Stimulated activated CD8-positive, alpha-beta memory T cell treated with anti-CD3 and anti-CD28 coated beads, Interleukin-12 subunit alpha, Interleukin-12 subunit beta, amount 100 ng/mL, for 1 hour (primary cell): ENCODE measurements around the gene USP28.
"Not testable (repeated sequence)": the region's sequence is repeated elsewhere in the genome, so short reads cannot be mapped to it uniquely, and the experiment has no call there.

Experiments
- DNase-seq: peaks from one replicate; pipeline ENCODE4 v3.0.0-alpha.2; 2020; ENCODE audit warnings: low read depth

Gene USP28

GRCh38 chr11:113838005-113838404 lies 37.4 kb downstream of the USP28 start:
- DNase-seq = no peak

- no peak for DNase-seq
Measured at GRCh38 chr11:113835306-113835705, 40.1 kb downstream of the USP28 start.

DNA sequence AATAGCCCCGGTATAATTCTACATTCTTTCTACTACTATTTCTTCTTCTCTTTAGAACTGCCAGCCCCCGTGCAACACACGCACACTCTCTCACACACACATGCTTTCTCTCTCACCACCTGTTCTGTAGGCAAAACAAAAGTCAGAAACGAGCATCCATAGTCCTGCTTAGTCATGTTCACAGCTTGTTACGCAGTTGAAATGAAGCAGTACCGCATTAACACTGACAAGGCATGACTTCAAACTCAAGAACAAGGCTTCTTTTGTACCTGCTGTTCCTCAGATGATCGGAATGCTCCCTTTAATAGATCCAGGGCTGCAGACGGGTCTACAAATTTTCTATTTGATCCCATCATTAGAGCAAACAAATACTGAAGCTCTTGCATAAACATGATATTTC lies 42.2 kb downstream of the USP28 start:
- no peak for DNase-seq

DNA sequence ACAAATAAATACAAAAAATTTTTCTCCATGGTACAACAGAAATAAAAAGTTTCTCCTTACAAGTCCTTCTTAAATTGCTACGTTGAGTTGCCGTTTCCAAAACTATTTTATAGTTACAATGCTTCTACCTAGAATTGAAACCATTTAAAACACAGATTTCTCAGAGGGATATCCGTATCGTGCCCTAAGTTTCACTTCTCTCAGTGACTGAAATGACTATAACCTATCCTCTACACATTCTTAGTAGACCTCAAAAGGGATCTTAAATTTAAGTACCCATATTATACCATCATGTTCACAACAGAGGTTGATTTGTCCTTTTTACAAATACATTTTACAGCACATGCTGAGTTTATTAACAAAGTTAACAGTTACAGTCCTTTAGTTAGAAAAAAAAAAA lies 44.1 kb downstream of the USP28 start:
- no peak for DNase-seq

GRCh38 chr11:113829751-113830150 lies 45.6 kb downstream of the USP28 start:
- no peak for DNase-seq

- DNase-seq = no peak
Measured at GRCh38 chr11:113828191-113828590, 47.2 kb downstream of the USP28 start.

- no peak for DNase-seq
Measured at GRCh38 chr11:113827477-113827876, 47.9 kb downstream of the USP28 start.

DNA sequence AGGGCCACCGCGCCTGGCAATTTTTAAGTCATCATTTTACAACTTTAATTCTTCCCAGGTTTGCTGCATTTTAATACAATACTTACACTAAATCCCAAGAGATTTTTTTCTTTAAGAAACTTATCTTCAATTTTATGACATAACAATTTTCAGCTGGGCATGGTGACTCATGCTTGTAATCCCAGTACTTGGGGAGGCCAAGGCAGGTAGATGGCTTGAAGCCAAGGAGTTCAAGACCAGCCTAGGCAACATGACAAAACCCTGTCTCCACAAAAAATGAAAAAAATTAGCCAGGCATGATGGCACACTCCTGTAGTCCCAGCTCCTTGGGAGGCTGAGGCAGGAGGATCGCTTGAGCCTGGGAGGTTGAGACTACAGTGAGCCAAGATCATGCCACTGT lies 56.9 kb downstream of the USP28 start:
- no peak for DNase-seq

- no peak for DNase-seq
Measured at GRCh38 chr11:113817626-113818025, 57.7 kb downstream of the USP28 start.

DNA sequence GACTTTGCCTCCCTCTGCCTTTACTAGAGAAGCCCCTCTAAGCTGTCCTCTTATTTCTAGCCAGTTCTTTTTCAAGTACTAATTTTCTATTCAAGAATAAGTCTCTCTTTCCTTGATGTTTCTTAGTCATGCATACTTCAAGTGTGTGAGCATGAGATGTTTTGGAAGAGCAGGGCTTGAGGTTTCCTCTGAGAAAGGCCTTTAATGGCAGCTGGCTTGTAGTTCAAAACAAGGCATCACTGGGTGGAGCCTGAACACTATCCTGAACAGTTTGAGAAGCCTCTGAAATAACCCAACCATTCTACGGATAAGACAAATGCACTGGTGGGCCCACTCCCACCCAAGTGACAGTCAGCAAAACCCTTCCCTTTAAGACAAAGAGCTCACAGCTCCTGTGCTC lies 58.2 kb downstream of the USP28 start:
- no peak for DNase-seq

- no peak for DNase-seq
Measured at GRCh38 chr11:113814181-113814580, 61.2 kb downstream of the USP28 start.

- DNase-seq = no peak
Measured at GRCh38 chr11:113808931-113809330, 66.4 kb downstream of the USP28 start.

DNA sequence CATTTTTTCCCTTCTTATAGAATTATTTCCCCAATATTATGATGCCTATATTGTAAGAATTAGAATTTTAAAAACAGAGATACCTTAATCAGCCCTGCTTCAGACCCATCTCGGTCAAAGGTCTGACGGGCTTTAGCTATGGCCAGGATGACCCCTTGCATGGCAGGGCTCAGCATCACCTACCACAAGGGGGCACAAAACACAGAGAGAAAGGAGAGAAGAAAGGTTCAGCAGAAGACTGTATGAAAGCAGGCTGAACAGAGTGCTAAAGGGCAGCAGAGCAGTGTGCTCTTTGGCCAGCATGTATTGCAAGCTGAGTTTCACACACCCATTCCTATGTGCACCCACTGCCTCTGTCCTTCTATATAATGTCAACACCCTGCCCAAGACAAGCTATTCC lies 69.0 kb downstream of the USP28 start:
- no peak for DNase-seq

GRCh38 chr11:113805640-113806039 lies 69.7 kb downstream of the USP28 start:
- DNase-seq = no peak

DNA sequence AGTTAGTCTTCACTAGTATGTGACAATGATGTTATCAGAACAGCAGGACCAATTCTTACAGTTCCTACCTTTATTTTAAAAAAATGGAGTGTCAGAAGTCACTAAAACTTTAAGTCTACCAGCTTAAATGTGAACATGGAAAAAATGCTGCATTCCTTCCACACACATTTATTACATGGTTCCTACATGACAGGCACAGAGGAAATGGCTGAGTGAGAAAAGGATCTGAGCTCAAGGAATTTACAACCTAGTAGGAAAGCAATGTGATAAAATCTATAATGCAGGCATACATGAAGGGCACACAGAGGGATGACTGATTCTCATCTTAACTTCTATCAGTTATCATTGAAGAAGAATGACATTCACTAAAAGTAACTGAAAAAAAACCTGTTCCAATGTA lies 72.8 kb downstream of the USP28 start:
- no peak for DNase-seq

DNA sequence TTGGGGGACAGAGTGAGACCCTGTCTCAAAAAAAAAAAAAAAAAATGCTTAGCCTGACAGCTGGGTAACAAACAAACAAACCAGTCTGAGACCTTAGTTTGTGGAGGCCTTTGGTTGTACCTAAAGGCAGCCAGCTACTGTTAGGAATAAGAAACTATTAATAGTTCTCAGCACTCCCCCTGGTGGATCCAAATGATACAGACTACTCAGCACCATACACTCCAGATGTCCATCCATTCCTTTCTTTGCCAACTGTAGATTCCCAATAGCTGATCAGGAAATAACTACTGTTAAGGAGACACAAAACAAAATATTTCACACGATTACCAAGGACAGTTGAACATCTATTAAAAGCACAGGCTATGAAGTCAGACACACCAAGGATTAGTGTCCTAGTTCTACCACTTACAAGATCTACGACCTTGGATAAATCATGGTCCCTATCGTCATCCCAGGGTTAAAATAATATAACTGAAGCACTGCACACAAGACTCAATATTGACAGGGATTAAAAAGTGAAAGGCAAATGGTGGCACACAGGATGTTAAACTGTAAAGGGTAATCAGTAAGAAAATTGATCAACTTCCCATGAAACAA lies 78.6 kb downstream of the USP28 start:
- no peak for DNase-seq

GRCh38 chr11:113789675-113790320 lies 85.6 kb downstream of the USP28 start:
- DNase-seq = no peak

- DNase-seq = not testable (repeated sequence)
Measured at GRCh38 chr11:113789016-113789415, 86.4 kb downstream of the USP28 start.

- no peak for DNase-seq
Measured at GRCh38 chr11:113782134-113782533, 93.2 kb downstream of the USP28 start.

- no peak for DNase-seq
Measured at GRCh38 chr11:113781682-113782081, 93.7 kb downstream of the USP28 start.

DNA sequence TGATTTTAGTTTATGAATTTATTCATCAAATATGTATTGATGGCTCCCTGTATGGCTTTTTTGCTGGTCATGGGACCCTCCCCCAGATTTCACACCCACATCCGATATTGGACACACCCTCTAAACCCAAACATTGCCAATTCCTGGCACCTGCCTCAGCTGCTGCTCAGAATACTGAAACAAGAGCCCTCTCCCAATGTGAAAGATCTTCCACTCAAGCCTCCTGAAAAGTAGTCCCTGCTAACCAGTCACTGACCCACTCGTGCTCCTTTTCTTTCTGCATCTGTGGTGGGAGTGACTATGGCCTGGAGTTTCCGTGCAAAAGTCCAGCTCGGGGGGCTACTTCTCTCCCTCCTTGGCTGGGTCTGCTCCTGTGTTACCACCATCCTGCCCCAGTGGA lies 95.9 kb downstream of the USP28 start, which contains the start of gene CLDN25:
Gene CLDN25, plus strand, starts transcription at position 301 of the 400 bp plus-strand sequence. Its CDS starts 0 bp downstream, at position 301.
- no peak for DNase-seq

GRCh38 chr11:113778111-113778910 lies 97.1 kb downstream of the USP28 start:
- no peak for DNase-seq

GRCh38 chr11:113774174-113774503 lies 101.2 kb downstream of the USP28 start:
- no peak for DNase-seq
